Karpas-422 (cell line): ENCODE results near the gene NUP205. TPM values are rescaled to one million over a fixed set of nuclear protein-coding genes. Genes with fewer than 3 reads are reported as not detected.
"Not testable (repeated sequence)": the region's sequence is repeated elsewhere in the genome, so short reads cannot be mapped to it uniquely, and the experiment has no call there.

ENCODE experiments used
- DNase-seq: peaks from one replicate; pipeline ENCODE4 v3.0.0-alpha.2; 2015
- H2AFZ ChIP-seq: fragments of 200-600 bp; sonication (generic); 2 replicates; pipeline ENCODE4 v1.6.1; 2014; ENCODE audit warnings: antibody characterized with exemption, low read length, mixed read lengths
- H3K27ac ChIP-seq: fragments of 200-600 bp; sonication (generic); 2 replicates; pipeline ENCODE4 v1.5.1; 2014; ENCODE audit warnings: mild to moderate bottlenecking, low read length, moderate library complexity
- H3K27me3 ChIP-seq: fragments of 200-600 bp; sonication (generic); 2 replicates; pipeline ENCODE4 v1.6.1; 2014; ENCODE audit warnings: low read length, mixed read lengths
- H3K36me3 ChIP-seq: fragments of 200-600 bp; sonication (generic); 2 replicates; pipeline ENCODE4 v1.6.1; 2014; ENCODE audit warnings: low read length, mixed read lengths; ENCODE audit not compliant: insufficient read depth
- H3K4me1 ChIP-seq: fragments of 200-600 bp; sonication (generic); 2 replicates; pipeline ENCODE4 v1.6.1; 2014; ENCODE audit warnings: mild to moderate bottlenecking, low read length, mixed read lengths
- H3K4me2 ChIP-seq: fragments of 200-600 bp; sonication (generic); 2 replicates; pipeline ENCODE4 v1.6.1; 2014; ENCODE audit warnings: low read length, low read depth, mild to moderate bottlenecking; ENCODE audit not compliant: poor library complexity, severe bottlenecking
- H3K4me3 ChIP-seq: fragments of 200-600 bp; sonication (generic); 2 replicates; pipeline ENCODE4 v1.5.1; 2014; ENCODE audit warnings: mild to moderate bottlenecking, antibody characterized with exemption, low read length, mixed read lengths
- H3K79me2 ChIP-seq: fragments of 200-600 bp; sonication (generic); 2 replicates; pipeline ENCODE4 v1.6.1; 2014; ENCODE audit warnings: mild to moderate bottlenecking, low read length, mixed read lengths
- H3K9ac ChIP-seq: fragments of 200-600 bp; sonication (generic); 2 replicates; pipeline ENCODE4 v1.6.0; 2014; ENCODE audit warnings: low read length
- H3K9me2 ChIP-seq: fragments of 200-600 bp; sonication (generic), shearing (Covaris generic); replicated peaks from 2 replicates; pipeline ENCODE4 v1.6.0; 2014; ENCODE audit warnings: mild to moderate bottlenecking, low read length, moderate library complexity; ENCODE audit not compliant: insufficient read depth
- H3K9me3 ChIP-seq: fragments of 300-700, 200-600 bp; sonication (generic); 2 replicates; pipeline ENCODE4 v1.6.1; 2014; ENCODE audit warnings: low read length, mixed read lengths
- H4K20me1 ChIP-seq: fragments of 200-600 bp; sonication (generic); 2 replicates; pipeline ENCODE4 v1.6.1; 2014; ENCODE audit warnings: mild to moderate bottlenecking, antibody characterized with exemption, low read length, low read depth; ENCODE audit not compliant: insufficient read depth
- small RNA-seq: library from RNA; depleted of rRNA; stranded (forward); fragments of <200 nt; gene quantifications from one replicate; pipeline ENCODE3, GENCODE V24; 2014
- total RNA-seq: library from RNA; depleted of rRNA; stranded (reverse); fragments of >200 nt; shearing (Covaris generic); gene quantifications from 2 replicates; pipeline ENCODE4 v1.2.3, GENCODE V29; 2014; ENCODE audit warnings: low replicate concordance; rRNA removed

Gene NUP205
- total RNA-seq, 1 experiment from 2014 or later: 75.7 TPM

DNA sequence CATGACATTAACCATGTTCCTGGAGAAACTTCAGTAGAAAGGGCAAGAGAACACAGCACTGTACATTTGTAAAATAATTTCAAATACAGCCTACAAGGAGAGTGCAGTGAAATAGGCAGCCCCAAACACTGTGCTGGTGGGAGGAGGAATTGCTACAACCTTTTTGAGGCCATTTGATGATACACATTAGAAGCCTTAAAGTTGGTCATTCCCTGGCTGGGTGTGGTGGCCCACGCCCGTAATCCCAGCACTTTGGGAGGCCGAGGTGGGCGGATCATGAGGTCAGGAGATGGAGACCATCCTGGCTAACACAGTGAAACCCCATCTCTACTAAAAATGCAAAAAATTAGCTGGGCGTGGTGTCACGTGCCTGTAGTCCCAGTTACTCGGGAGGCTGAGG lies 134.9 kb downstream of the NUP205 start:
- not testable (repeated sequence) for H4K20me1 ChIP-seq, H3K27me3 ChIP-seq, H3K9me3 ChIP-seq, H3K79me2 ChIP-seq, H3K27ac ChIP-seq, H3K4me3 ChIP-seq, DNase-seq, H3K9me2 ChIP-seq, H3K4me2 ChIP-seq, H2AFZ ChIP-seq, H3K9ac ChIP-seq, H3K36me3 ChIP-seq, H3K4me1 ChIP-seq

DNA sequence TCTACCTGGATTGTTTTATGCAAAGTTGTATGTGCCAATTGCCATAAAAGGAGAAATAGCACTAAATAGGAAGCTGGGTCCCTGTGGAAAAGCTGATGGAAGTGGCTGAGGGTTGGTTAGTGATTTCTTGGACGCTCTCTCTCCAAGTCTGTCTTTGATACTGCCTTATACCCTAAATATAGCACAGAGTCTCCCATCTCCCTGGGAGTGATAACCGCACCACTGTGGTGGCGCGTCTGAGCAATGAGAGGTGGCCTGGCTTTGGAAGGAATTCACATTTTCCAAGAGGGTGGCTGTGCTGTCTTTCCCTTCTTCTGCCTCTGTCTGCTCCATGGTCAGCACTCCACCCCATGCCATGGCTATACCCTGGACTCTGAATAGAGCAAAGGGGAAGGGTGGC lies 135.8 kb downstream of the NUP205 start:
- Histone ChIP-seq H4K20me1 (no peaks in the 10 kb centered on the region), H2AFZ (no peak overlapping the region), H3K9ac (no peak overlapping the region), H3K4me1 (peaks cover 6% of the 10 kb centered on the region), H3K9me3 (no peaks in the 10 kb centered on the region), H3K27me3 (no peaks in the 10 kb centered on the region), H3K27ac (no peak overlapping the region), H3K9me2 (no peaks in the 10 kb centered on the region), H3K79me2 (no peaks in the 10 kb centered on the region), H3K4me2 (no peak overlapping the region), H3K4me3 (no peak overlapping the region), H3K36me3 (no peaks in the 10 kb centered on the region)
- DNase-seq: no peak

GRCh38 chr7:135697276-135698049 lies 139.7 kb downstream of the NUP205 start:
- H3K9me3 ChIP-seq: no peaks in the 10 kb centered on the region
- H3K9me2 ChIP-seq: no peaks in the 10 kb centered on the region
- no peaks in the 10 kb centered on the region for H4K20me1 ChIP-seq
- H3K27me3 ChIP-seq: no peaks in the 10 kb centered on the region
- no peak overlapping the region for H3K9ac ChIP-seq
- no peak for DNase-seq
- no peaks in the 10 kb centered on the region for H3K79me2 ChIP-seq
- H3K4me1 ChIP-seq: peaks cover 6% of the 10 kb centered on the region
- no peaks in the 10 kb centered on the region for H3K36me3 ChIP-seq
- H3K4me2 ChIP-seq: no peak overlapping the region
- no peak overlapping the region for H3K4me3 ChIP-seq
- no peak overlapping the region for H3K27ac ChIP-seq
- no peak overlapping the region for H2AFZ ChIP-seq

Small RNAs within 50 kb of the gene (small RNA-seq; reads per million reads assigned to genes)
- gene RNU6-1154P: not detected

Other genes with a start within 250 kb of the NUP205 start
- gene CNOT4, start 47.8 kb upstream of the NUP205 start, total RNA-seq: 19.0 and 25.9 TPM in 2 replicates
- gene STMP1, start 104.6 kb downstream of the NUP205 start, total RNA-seq: 12.5 and 30.4 TPM in 2 replicates
- gene SLC13A4, start 170.3 kb downstream of the NUP205 start, total RNA-seq: not detected in 2 replicates
- not detected in 2 replicates for gene FAM180A, start 190.9 kb downstream of the NUP205 start, total RNA-seq